KMS-11 (cell line): ENCODE data around the gene ZNF865.
A peak's percentile ranks its signal among the peaks of the same experiment; 100 is the strongest.

Source experiments
- H2AFZ ChIP-seq: fragments of 200-600 bp; sonication (generic); 2 replicates; pipeline ENCODE4 v1.6.1; 2016; ENCODE audit warnings: antibody characterized with exemption, mixed run types, low read depth
- H3K27ac ChIP-seq: fragments of 200-600 bp; sonication (generic); 2 replicates; pipeline ENCODE4 v1.6.1; 2016; ENCODE audit warnings: mild to moderate bottlenecking, mixed run types
- H3K27me3 ChIP-seq: fragments of 200-600 bp; sonication (generic); 2 replicates; pipeline ENCODE4 v1.6.1; 2017; ENCODE audit warnings: mild to moderate bottlenecking, low read depth, mixed run types, moderate library complexity; ENCODE audit not compliant: insufficient read depth
- H3K36me3 ChIP-seq: fragments of 200-600 bp; sonication (generic); 2 replicates; pipeline ENCODE4 v1.6.1; 2017; ENCODE audit warnings: mild to moderate bottlenecking, mixed run types; ENCODE audit not compliant: insufficient read depth
- H3K4me1 ChIP-seq: fragments of 200-600 bp; sonication (generic); 2 replicates; pipeline ENCODE4 v1.6.1; 2016; ENCODE audit warnings: mild to moderate bottlenecking, low read depth, mixed run types; ENCODE audit not compliant: poor library complexity, severe bottlenecking
- H3K4me2 ChIP-seq: fragments of 200-600 bp; sonication (generic); 2 replicates; pipeline ENCODE4 v1.7.0; 2016; ENCODE audit warnings: mild to moderate bottlenecking, mixed run types
- H3K4me3 ChIP-seq: fragments of 200-600 bp; sonication (generic); IDR thresholded peaks from 2 replicates; pipeline ENCODE4 v1.6.1; 2017; ENCODE audit warnings: low read depth, low read length, mixed read lengths; ENCODE audit not compliant: insufficient read depth
- H3K79me2 ChIP-seq: fragments of 200-600 bp; sonication (generic); 2 replicates; pipeline ENCODE4 v1.6.1; 2016; ENCODE audit warnings: low read depth, mixed run types; ENCODE audit not compliant: insufficient read depth
- H3K9ac ChIP-seq: fragments of 200-600 bp; sonication (generic); 2 replicates; pipeline ENCODE4 v1.6.1; 2016; ENCODE audit warnings: mild to moderate bottlenecking, mixed run types
- H4K20me1 ChIP-seq: fragments of 200-600 bp; sonication (generic); 2 replicates; pipeline ENCODE4 v1.6.1; 2016; ENCODE audit warnings: mild to moderate bottlenecking, mixed run types; ENCODE audit not compliant: insufficient read depth
- CTCF ChIP-seq: fragments of 200-600 bp; sonication (generic); conservative IDR thresholded peaks from 2 replicates; pipeline ENCODE4 v1.6.1; 2017; ENCODE audit warnings: low read depth, mild to moderate bottlenecking, antibody characterized with exemption, low read length, moderate library complexity, mixed read lengths

The ZNF865 gene

GRCh38 chr19:55654868-55655647, 49.6 kb downstream of the ZNF865 start, which contains the start of gene U2AF2:
U2AF2 (plus strand) TSS chr19:55655035; CDS start chr19:55655105, 70 bp downstream.
- no peaks in the 10 kb centered on the region for H3K27me3 ChIP-seq
- H3K9ac ChIP-seq, result peak within 1 kb of the TSS; percentile 95
- H3K36me3 ChIP-seq, result no peaks in the 10 kb centered on the region; the same call in 1 of the 2 replicates
- H2AFZ ChIP-seq, result peak within 1 kb of the TSS; percentile 54
- peak within 1 kb of the TSS; percentile 88 for H3K4me2 ChIP-seq
- peaks cover 5% of the 10 kb centered on the region; the same call in 1 of the 2 replicates for H4K20me1 ChIP-seq
- TF ChIP-seq CTCF, result no peak
- no peak within 1 kb of the TSS for H3K4me3 ChIP-seq
- H3K27ac ChIP-seq, result peak within 1 kb of the TSS; percentile 94
- peaks cover 48% of the 10 kb centered on the region for H3K79me2 ChIP-seq
- H3K4me1 ChIP-seq, result peaks cover 22% of the 10 kb centered on the region

- Histone ChIP-seq H4K20me1 (peaks cover 5% of the 10 kb centered on the region; the same call in 1 of the 2 replicates), H3K4me1 (peaks cover 22% of the 10 kb centered on the region), H3K36me3 (no peaks in the 10 kb centered on the region; the same call in 1 of the 2 replicates), H3K4me3 (no peak overlapping the region), H3K27ac (peak overlapping the region; percentile 94), H2AFZ (0 out of 2 replicates have a peak overlapping the region, but pooled peaks have one; percentile 3), H3K27me3 (no peaks in the 10 kb centered on the region), H3K4me2 (peak overlapping the region; percentile 88), H3K79me2 (peaks cover 53% of the 10 kb centered on the region), H3K9ac (peak overlapping the region; percentile 95)
- TF ChIP-seq CTCF, result no peak
These were observed 50.2 kb downstream of the ZNF865 start for GRCh38 chr19:55655648-55656040.

- Histone ChIP-seq H3K27me3 (no peaks in the 10 kb centered on the region), H4K20me1 (peaks cover 5% of the 10 kb centered on the region; the same call in 1 of the 2 replicates), H3K4me3 (no peak overlapping the region), H3K4me2 (peak overlapping the region; percentile 88), H3K79me2 (peaks cover 59% of the 10 kb centered on the region), H3K9ac (peak overlapping the region; percentile 95), H3K27ac (peak overlapping the region; percentile 94), H2AFZ (no peak overlapping the region), H3K36me3 (peaks cover 5% of the 10 kb centered on the region; the same call in 1 of the 2 replicates), H3K4me1 (peaks cover 22% of the 10 kb centered on the region)
- TF ChIP-seq CTCF, result no peak
These were observed 51.1 kb downstream of the ZNF865 start for GRCh38 chr19:55656552-55656951.

GRCh38 chr19:55656988-55657747, 51.7 kb downstream of the ZNF865 start:
- Histone ChIP-seq H3K4me3 (no peak overlapping the region), H4K20me1 (peaks cover 5% of the 10 kb centered on the region; the same call in 1 of the 2 replicates), H3K79me2 (peaks cover 64% of the 10 kb centered on the region), H3K27me3 (no peaks in the 10 kb centered on the region), H3K9ac (no peak overlapping the region; the same call in 1 of the 2 replicates), H2AFZ (no peak overlapping the region), H3K27ac (no peak overlapping the region), H3K4me2 (peak overlapping the region; percentile 88), H3K36me3 (peaks cover 6% of the 10 kb centered on the region; the same call in 1 of the 2 replicates), H3K4me1 (peaks cover 22% of the 10 kb centered on the region)
- TF ChIP-seq CTCF, result no peak
